GM12878 (cell line): ENCODE results near the gene MBD6. TPM values are rescaled to one million over a fixed set of nuclear protein-coding genes. Genes with fewer than 3 reads are reported as not detected.

Experiments used
- ATAC-seq: fragments of 200-7000 bp; cut with Tn5 transposase; 3 replicates; pipeline ENCODE4 v1.9.1; 2020; ENCODE audit warnings: mild to moderate bottlenecking, moderate library complexity
- BruUV-seq: library from RNA; stranded (reverse); fragments of 400-500 nt; replicated peaks from 2 replicates; lab custom pipeline; 2021; lab: Mats Ljungman, UMichigan
- CTCF ChIA-PET: fragments of 300-600 bp; sonication (Branson Sonifier 250); formaldehyde crosslinking; extraction: SDS; loops from one replicate; lab custom pipeline; 2021; ENCODE audit warnings: inconsistent platforms; lab: Yijun Ruan, JAX
- POLR2A ChIA-PET: fragments of 350-600 bp; formaldehyde crosslinking; extraction: SDS; loops from one replicate; lab custom pipeline; 2021; ENCODE audit warnings: inconsistent platforms; lab: Charles Lee
- RAD21 ChIA-PET: fragments of 300-600 bp; sonication (Branson Sonifier 250); formaldehyde crosslinking; loops from one replicate; lab custom pipeline; 2023; ENCODE audit warnings: antibody characterized with exemption; ENCODE audit not compliant: unreplicated experiment; lab: Charles Lee
- SMC1A ChIA-PET: fragments of 300-600 bp; sonication (Branson Sonifier 250); formaldehyde crosslinking; loops from one replicate; lab custom pipeline; 2023; ENCODE audit not compliant: unreplicated experiment, uncharacterized antibody; lab: Charles Lee
- DNase-seq: peaks from one replicate; pipeline ENCODE4 v3.0.0-alpha.2; 2011; ENCODE audit warnings: low read depth, low spot score
- FAIRE-seq: peaks from 3 replicates; lab custom pipeline; 2011; peaks lifted over from hg19 to GRCh38; lab: Jason Lieb, UNC
- H2AFZ ChIP-seq: 2 replicates; pipeline ENCODE4 v1.6.0; 2011; ENCODE audit warnings: low read depth, low read length, control low read depth; ENCODE audit not compliant: control insufficient read depth
- H3K27ac ChIP-seq: 2 replicates; pipeline ENCODE4 v1.5.1; 2011; ENCODE audit warnings: control low read depth; ENCODE audit not compliant: control insufficient read depth, insufficient read depth
- H3K27me3 ChIP-seq, 2 experiments: replicated peaks in 1 of 2; 2 replicates each; pipeline versions ENCODE4 v1.6.0 to v1.6.1; 2011; ENCODE audit warnings: low read length in 1 of 2; ENCODE audit not compliant: control insufficient read depth in 2 of 2, insufficient read depth in 2 of 2
- H3K36me3 ChIP-seq, 2 experiments: 2 replicates each; pipeline ENCODE4 v1.5.1; 2011; ENCODE audit warnings: low read length in 1 of 2; ENCODE audit not compliant: control insufficient read depth in 2 of 2, insufficient read depth in 2 of 2
- H3K4me1 ChIP-seq: 2 replicates; pipeline ENCODE4 v1.6.1; 2011; ENCODE audit warnings: mild to moderate bottlenecking, low read length, moderate library complexity, mixed read lengths; ENCODE audit not compliant: control insufficient read depth, insufficient read depth
- H3K4me2 ChIP-seq: 2 replicates; pipeline ENCODE4 v1.6.0; 2011; ENCODE audit warnings: control low read depth; ENCODE audit not compliant: control insufficient read depth, insufficient read depth
- H3K4me3 ChIP-seq: fragments of 200-600 bp; sonication (generic); 2 replicates; pipeline ENCODE4 v1.5.1; 2016
- H3K79me2 ChIP-seq: 2 replicates; pipeline ENCODE4 v1.6.0; 2011; ENCODE audit warnings: low read length; ENCODE audit not compliant: control insufficient read depth, insufficient read depth
- H3K9ac ChIP-seq: 2 replicates; pipeline ENCODE4 v1.8.0; 2011; ENCODE audit warnings: low read length, control low read depth, mixed read lengths; ENCODE audit not compliant: control insufficient read depth, insufficient read depth
- H3K9me3 ChIP-seq: replicated peaks from 3 replicates; pipeline ENCODE4 v1.5.1; 2011; ENCODE audit warnings: mild to moderate bottlenecking, low read length; ENCODE audit not compliant: control insufficient read depth, insufficient read depth
- H4K20me1 ChIP-seq: 2 replicates; pipeline ENCODE4 v1.6.0; 2011; ENCODE audit not compliant: control insufficient read depth, insufficient read depth
- CHD2 ChIP-seq: IDR thresholded peaks from 2 replicates; pipeline ENCODE4 v1.6.1; 2011; ENCODE audit warnings: low read depth, low read length, improper control_type of control experiment, borderline replicate concordance
- EP300 ChIP-seq, 2 experiments: fragments of 150-350 bp in 1 of 2; IDR thresholded peaks; 2 replicates each; pipeline ENCODE4 v1.6.1; 2011 to 2012; ENCODE audit warnings: low read depth in 2 of 2, low read length in 2 of 2, borderline replicate concordance in 1 of 2, improper control_type of control experiment in 1 of 2, inconsistent platforms in 1 of 2; ENCODE audit not compliant: control insufficient read depth in 1 of 2
- NFIC ChIP-seq: IDR thresholded peaks from 2 replicates; pipeline ENCODE4 v1.6.1; 2012; ENCODE audit warnings: low read depth, mild to moderate bottlenecking, inconsistent platforms, low read length, moderate library complexity
- NR2C2 ChIP-seq: IDR thresholded peaks from 2 replicates; pipeline ENCODE4 v1.6.1; 2011; ENCODE audit warnings: borderline replicate concordance, low read depth; ENCODE audit not compliant: control insufficient read depth, insufficient read length
- SIX5 ChIP-seq: IDR thresholded peaks from 2 replicates; pipeline ENCODE4 v1.6.1; 2011; ENCODE audit warnings: mild to moderate bottlenecking, low read depth, low read length, moderate library complexity; ENCODE audit not compliant: severe bottlenecking
- SMARCA5 ChIP-seq: fragments of 450-650 bp; IDR thresholded peaks from 2 replicates; pipeline ENCODE4 v1.6.1; 2017; ENCODE audit warnings: mild to moderate bottlenecking
- STAT3 ChIP-seq: IDR thresholded peaks from 2 replicates; pipeline ENCODE4 v1.6.1; 2011; ENCODE audit warnings: low read depth, low read length, improper control_type of control experiment
- TAF1 ChIP-seq: IDR thresholded peaks from 2 replicates; pipeline ENCODE4 v1.6.1; 2011; ENCODE audit warnings: mild to moderate bottlenecking, low read depth, low read length, borderline replicate concordance
- YBX1 ChIP-seq: fragments of 450-650 bp; IDR thresholded peaks from 2 replicates; pipeline ENCODE4 v1.6.1; 2016; ENCODE audit warnings: antibody characterized with exemption
- YY1 ChIP-seq: IDR thresholded peaks from 2 replicates; pipeline ENCODE4 v1.6.1; 2011; ENCODE audit warnings: low read depth, mild to moderate bottlenecking, low read length
- WGBS: methylation state at CpG from one replicate; pipeline ENCODE4 v1.1.6; 2016; ENCODE audit warnings: low lambda C conversion rate; ENCODE audit not compliant: insufficient replicate concordance, insufficient coverage; ENCODE audit errors: missing lambda C conversion rate; 5-methylcytosine and 5-hydroxymethylcytosine counted together
- in situ Hi-C: fragments of 300-500 bp; cut with MboI; formaldehyde crosslinking; loops from 9 replicates; pipeline ENCODE4 v1.14.3; 2018; ENCODE audit warnings: mixed read lengths
- intact Hi-C: fragments of 100-400 bp; cut with micrococcal nuclease; formaldehyde crosslinking; loops from one replicate; pipeline ENCODE4 v1.14.2; 2022; ENCODE audit not compliant: unreplicated experiment
- polyA plus RNA-seq, 11 experiments: library from polyadenylated mRNA; depleted of rRNA in 4 of 11; unstranded in 6 of 11; stranded (reverse) in 5 of 11; fragments of >200 nt; fragmentation: Nextera tagmentation in 4 of 11; fragmentation: Illumina TruSeq in 1 of 11; extraction: Ambion mirVana in 4 of 11; extraction: Trizol in 1 of 11; gene quantifications; 1 replicate in 1 of 11; 2 replicates in 10 of 11; pipeline versions ENCODE4 v1.2.1 to v1.2.3, GENCODE V29; 2011 to 2016; ENCODE audit warnings: inconsistent platforms in 2 of 11, missing spikeins in 2 of 11, low read depth in 1 of 11
- total RNA-seq, 4 experiments: library from RNA; depleted of rRNA in 3 of 4; stranded (reverse); fragments of >200 nt in 3 of 4; fragmentation: Illumina TruSeq in 1 of 4; extraction: Trizol in 1 of 4; gene quantifications; 2 replicates each; pipeline versions ENCODE4 v1.2.1 to v1.2.3, GENCODE V29; 2013 to 2021
- TF ChIP-seq, protein P1 (sequence below): fragments of 450-650 bp; formaldehyde crosslinking; IDR thresholded peaks from 2 replicates; pipeline ENCODE4 v1.5.0; 2022; ENCODE audit warnings: mild to moderate bottlenecking, missing genetic modification characterization
- TF ChIP-seq, protein P2 (sequence below): fragments of 450-650 bp; IDR thresholded peaks from 2 replicates; pipeline ENCODE4 v1.6.1; 2016; ENCODE audit warnings: mild to moderate bottlenecking
- TF ChIP-seq, protein P3 (sequence below): IDR thresholded peaks from 2 replicates; pipeline ENCODE4 v1.6.1; 2012; ENCODE audit warnings: low read length, inconsistent platforms
- TF ChIP-seq, protein P4 (sequence below): fragments of 450-650 bp; conservative IDR thresholded peaks from 2 replicates; pipeline ENCODE4 v1.6.1; 2017; ENCODE audit warnings: mild to moderate bottlenecking, moderate library complexity

Gene MBD6
- total and polyA plus RNA-seq, 10 of the 15 experiments (the other 5 are each of a cell fraction or from before 2014, with no cell fraction given) = 1.5 to 52.7 (median 6.8) TPM

DNA sequence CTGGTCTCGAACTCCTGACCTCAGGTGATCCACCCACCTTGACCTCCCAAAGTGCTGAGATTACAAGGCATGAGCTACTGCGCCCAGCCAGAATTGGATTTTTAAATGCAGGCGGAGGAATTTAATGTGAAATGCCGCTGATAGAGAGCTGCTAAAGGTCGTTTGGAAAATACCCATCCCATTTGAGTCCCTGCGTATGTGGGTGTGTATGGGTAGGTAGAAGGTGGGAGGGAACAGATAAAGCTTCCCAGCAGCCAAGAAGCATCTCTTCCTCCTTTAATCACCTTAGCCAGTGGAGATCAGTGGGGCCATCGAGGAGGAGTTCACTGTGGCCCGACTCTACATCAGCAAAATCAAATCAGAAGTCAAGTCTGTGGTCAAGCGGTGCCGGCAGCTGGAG lies 52.2 kb downstream of the MBD6 start:
- intact Hi-C loops = no loop called here
- Histone ChIP-seq H3K4me3 (no peak overlapping the region), H3K4me2 (no peak overlapping the region), H2AFZ (no peak overlapping the region), H4K20me1 (no peaks in the 10 kb centered on the region)
- POLR2A ChIA-PET = interaction anchor here (0.7 kb wide), 1 partner anchor 62 kb away, joined by 3 read pairs; no protein-coding TSS in a partner anchor
- TF ChIP-seq, protein P1, sequence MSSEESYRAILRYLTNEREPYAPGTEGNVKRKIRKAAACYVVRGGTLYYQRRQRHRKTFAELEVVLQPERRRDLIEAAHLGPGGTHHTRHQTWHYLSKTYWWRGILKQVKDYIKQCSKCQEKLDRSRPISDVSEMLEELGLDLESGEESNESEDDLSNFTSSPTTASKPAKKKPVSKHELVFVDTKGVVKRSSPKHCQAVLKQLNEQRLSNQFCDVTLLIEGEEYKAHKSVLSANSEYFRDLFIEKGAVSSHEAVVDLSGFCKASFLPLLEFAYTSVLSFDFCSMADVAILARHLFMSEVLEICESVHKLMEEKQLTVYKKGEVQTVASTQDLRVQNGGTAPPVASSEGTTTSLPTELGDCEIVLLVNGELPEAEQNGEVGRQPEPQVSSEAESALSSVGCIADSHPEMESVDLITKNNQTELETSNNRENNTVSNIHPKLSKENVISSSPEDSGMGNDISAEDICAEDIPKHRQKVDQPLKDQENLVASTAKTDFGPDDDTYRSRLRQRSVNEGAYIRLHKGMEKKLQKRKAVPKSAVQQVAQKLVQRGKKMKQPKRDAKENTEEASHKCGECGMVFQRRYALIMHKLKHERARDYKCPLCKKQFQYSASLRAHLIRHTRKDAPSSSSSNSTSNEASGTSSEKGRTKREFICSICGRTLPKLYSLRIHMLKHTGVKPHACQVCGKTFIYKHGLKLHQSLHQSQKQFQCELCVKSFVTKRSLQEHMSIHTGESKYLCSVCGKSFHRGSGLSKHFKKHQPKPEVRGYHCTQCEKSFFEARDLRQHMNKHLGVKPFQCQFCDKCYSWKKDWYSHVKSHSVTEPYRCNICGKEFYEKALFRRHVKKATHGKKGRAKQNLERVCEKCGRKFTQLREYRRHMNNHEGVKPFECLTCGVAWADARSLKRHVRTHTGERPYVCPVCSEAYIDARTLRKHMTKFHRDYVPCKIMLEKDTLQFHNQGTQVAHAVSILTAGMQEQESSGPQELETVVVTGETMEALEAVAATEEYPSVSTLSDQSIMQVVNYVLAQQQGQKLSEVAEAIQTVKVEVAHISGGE (CRISPR knock-in tag) = no peak
- no peak for TF ChIP-seq NR2C2
- no peak for TF ChIP-seq SIX5
- no peak for TF ChIP-seq YBX1
- no peak for TF ChIP-seq TAF1
- TF ChIP-seq, protein P2, sequence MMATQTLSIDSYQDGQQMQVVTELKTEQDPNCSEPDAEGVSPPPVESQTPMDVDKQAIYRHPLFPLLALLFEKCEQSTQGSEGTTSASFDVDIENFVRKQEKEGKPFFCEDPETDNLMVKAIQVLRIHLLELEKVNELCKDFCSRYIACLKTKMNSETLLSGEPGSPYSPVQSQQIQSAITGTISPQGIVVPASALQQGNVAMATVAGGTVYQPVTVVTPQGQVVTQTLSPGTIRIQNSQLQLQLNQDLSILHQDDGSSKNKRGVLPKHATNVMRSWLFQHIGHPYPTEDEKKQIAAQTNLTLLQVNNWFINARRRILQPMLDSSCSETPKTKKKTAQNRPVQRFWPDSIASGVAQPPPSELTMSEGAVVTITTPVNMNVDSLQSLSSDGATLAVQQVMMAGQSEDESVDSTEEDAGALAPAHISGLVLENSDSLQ = no peak
- TF ChIP-seq EP300 (IDR thresholded peaks at IDR 0.05; ENCODE audit: borderline replicate concordance in 1 of 2, control insufficient read depth in 1 of 2, low read depth in 2 of 2, low read length in 2 of 2) = no peak
- TF ChIP-seq STAT3 = no peak
- no peak for TF ChIP-seq NFIC
- TF ChIP-seq CHD2 = no peak
- no peak for TF ChIP-seq YY1
- TF ChIP-seq SMARCA5 = no peak
- TF ChIP-seq, protein P3, sequence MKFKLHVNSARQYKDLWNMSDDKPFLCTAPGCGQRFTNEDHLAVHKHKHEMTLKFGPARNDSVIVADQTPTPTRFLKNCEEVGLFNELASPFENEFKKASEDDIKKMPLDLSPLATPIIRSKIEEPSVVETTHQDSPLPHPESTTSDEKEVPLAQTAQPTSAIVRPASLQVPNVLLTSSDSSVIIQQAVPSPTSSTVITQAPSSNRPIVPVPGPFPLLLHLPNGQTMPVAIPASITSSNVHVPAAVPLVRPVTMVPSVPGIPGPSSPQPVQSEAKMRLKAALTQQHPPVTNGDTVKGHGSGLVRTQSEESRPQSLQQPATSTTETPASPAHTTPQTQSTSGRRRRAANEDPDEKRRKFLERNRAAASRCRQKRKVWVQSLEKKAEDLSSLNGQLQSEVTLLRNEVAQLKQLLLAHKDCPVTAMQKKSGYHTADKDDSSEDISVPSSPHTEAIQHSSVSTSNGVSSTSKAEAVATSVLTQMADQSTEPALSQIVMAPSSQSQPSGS = no peak
- TF ChIP-seq, protein P4, sequence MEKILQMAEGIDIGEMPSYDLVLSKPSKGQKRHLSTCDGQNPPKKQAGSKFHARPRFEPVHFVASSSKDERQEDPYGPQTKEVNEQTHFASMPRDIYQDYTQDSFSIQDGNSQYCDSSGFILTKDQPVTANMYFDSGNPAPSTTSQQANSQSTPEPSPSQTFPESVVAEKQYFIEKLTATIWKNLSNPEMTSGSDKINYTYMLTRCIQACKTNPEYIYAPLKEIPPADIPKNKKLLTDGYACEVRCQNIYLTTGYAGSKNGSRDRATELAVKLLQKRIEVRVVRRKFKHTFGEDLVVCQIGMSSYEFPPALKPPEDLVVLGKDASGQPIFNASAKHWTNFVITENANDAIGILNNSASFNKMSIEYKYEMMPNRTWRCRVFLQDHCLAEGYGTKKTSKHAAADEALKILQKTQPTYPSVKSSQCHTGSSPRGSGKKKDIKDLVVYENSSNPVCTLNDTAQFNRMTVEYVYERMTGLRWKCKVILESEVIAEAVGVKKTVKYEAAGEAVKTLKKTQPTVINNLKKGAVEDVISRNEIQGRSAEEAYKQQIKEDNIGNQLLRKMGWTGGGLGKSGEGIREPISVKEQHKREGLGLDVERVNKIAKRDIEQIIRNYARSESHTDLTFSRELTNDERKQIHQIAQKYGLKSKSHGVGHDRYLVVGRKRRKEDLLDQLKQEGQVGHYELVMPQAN = no peak
- TF ChIP-seq, all 136 proteins: peak for 0
- FAIRE-seq (no peak), DNase-seq (no peak), ATAC-seq (no peak)
- H3K4me1 ChIP-seq = no peaks in the 10 kb centered on the region
- in situ Hi-C loops = no loop called here
- WGBS = 56% methylated on average over 10 of the region's 10 CpGs
- ChIA-PET RAD21 (interaction anchor here (1.0 to 1.3 kb wide), 2 partner anchors 98 to 116 kb away, joined by 3 to 5 read pairs; no protein-coding TSS in a partner anchor), CTCF (interaction anchor here (0.7 to 2.0 kb wide), 4 partner anchors 9 to 67 kb away, joined by 3 to 7 read pairs (median 6); no protein-coding TSS in a partner anchor), SMC1A (interaction anchor here (1.0 kb wide), 1 partner anchor 48 kb away, joined by 3 read pairs; no protein-coding TSS in a partner anchor)
- no peaks in the 10 kb centered on the region; a peak in 1 of 4 replicates for H3K27me3 ChIP-seq
- no peaks in the 10 kb centered on the region for H3K36me3 ChIP-seq
- no peaks in the 10 kb centered on the region for H3K9me3 ChIP-seq
- H3K27ac ChIP-seq = no peak overlapping the region
- BruUV-seq = no TSS peak
- H3K9ac ChIP-seq = no peak overlapping the region
- no peaks in the 10 kb centered on the region for H3K79me2 ChIP-seq
